HL-60 (cell line): ENCODE measurements around the gene CENPX.
"Not testable (repeated sequence)": the region's sequence is repeated elsewhere in the genome, so short reads cannot be mapped to it uniquely, and the experiment has no call there.

ENCODE experiments used
- POLR2AphosphoS5 ChIP-seq: IDR thresholded peaks from 2 replicates; pipeline ENCODE4 v1.6.1; 2012; ENCODE audit warnings: low read depth
- TF ChIP-seq, protein P1 (sequence below): IDR thresholded peaks from 2 replicates; pipeline ENCODE4 v1.6.1; 2012; ENCODE audit warnings: low read depth; ENCODE audit not compliant: insufficient replicate concordance
- TF ChIP-seq, protein P2 (sequence below): IDR thresholded peaks from one replicate; pipeline ENCODE4 v1.5.1; 2011; ENCODE audit warnings: low read length, control low read depth, inconsistent platforms; ENCODE audit not compliant: insufficient read depth

DNA sequence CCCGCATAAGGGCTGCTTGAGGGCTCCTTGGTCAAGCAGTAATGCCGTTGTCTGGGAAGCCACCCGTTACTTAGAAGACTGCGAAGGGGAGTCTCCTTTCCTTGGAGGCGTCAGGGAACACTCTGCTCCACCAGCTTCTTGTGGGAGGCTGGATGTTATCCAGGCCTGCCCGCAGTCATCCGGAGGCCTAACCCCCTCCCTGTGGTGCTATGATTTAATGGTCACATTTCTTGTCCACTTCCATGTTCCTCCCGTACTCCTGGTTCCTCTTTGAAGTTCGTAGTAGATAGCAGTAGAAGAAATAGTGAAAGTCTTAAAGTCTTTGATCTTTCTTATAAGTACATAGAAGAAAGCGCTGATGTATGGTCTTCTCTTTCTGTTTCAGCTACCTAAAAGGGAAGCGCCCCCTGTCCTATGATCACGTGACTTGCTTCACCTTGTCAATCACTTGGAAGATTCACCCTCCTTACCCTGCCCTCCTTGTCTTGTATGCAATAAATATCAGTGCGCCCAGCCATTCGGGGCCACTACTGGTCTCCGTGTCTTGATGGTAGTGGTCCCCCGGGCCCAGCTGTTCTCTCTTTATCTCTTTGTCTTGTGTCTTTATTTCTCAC lies 16.2 kb upstream of the CENPX start:
- TF ChIP-seq, protein P1, sequence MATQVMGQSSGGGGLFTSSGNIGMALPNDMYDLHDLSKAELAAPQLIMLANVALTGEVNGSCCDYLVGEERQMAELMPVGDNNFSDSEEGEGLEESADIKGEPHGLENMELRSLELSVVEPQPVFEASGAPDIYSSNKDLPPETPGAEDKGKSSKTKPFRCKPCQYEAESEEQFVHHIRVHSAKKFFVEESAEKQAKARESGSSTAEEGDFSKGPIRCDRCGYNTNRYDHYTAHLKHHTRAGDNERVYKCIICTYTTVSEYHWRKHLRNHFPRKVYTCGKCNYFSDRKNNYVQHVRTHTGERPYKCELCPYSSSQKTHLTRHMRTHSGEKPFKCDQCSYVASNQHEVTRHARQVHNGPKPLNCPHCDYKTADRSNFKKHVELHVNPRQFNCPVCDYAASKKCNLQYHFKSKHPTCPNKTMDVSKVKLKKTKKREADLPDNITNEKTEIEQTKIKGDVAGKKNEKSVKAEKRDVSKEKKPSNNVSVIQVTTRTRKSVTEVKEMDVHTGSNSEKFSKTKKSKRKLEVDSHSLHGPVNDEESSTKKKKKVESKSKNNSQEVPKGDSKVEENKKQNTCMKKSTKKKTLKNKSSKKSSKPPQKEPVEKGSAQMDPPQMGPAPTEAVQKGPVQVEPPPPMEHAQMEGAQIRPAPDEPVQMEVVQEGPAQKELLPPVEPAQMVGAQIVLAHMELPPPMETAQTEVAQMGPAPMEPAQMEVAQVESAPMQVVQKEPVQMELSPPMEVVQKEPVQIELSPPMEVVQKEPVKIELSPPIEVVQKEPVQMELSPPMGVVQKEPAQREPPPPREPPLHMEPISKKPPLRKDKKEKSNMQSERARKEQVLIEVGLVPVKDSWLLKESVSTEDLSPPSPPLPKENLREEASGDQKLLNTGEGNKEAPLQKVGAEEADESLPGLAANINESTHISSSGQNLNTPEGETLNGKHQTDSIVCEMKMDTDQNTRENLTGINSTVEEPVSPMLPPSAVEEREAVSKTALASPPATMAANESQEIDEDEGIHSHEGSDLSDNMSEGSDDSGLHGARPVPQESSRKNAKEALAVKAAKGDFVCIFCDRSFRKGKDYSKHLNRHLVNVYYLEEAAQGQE: not testable (repeated sequence)
- not testable (repeated sequence) for TF ChIP-seq POLR2AphosphoS5
- TF ChIP-seq, protein P2, sequence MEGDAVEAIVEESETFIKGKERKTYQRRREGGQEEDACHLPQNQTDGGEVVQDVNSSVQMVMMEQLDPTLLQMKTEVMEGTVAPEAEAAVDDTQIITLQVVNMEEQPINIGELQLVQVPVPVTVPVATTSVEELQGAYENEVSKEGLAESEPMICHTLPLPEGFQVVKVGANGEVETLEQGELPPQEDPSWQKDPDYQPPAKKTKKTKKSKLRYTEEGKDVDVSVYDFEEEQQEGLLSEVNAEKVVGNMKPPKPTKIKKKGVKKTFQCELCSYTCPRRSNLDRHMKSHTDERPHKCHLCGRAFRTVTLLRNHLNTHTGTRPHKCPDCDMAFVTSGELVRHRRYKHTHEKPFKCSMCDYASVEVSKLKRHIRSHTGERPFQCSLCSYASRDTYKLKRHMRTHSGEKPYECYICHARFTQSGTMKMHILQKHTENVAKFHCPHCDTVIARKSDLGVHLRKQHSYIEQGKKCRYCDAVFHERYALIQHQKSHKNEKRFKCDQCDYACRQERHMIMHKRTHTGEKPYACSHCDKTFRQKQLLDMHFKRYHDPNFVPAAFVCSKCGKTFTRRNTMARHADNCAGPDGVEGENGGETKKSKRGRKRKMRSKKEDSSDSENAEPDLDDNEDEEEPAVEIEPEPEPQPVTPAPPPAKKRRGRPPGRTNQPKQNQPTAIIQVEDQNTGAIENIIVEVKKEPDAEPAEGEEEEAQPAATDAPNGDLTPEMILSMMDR: not testable (repeated sequence)
